ENCODE data around the gene DEFB129.

GRCh38 chr20:208942-209566 lies 18.0 kb upstream of the DEFB129 start:
- TF ChIP-seq POLR2A (IDR thresholded peaks at IDR 0.05): no peak
- TF ChIP-seq, protein P1, sequence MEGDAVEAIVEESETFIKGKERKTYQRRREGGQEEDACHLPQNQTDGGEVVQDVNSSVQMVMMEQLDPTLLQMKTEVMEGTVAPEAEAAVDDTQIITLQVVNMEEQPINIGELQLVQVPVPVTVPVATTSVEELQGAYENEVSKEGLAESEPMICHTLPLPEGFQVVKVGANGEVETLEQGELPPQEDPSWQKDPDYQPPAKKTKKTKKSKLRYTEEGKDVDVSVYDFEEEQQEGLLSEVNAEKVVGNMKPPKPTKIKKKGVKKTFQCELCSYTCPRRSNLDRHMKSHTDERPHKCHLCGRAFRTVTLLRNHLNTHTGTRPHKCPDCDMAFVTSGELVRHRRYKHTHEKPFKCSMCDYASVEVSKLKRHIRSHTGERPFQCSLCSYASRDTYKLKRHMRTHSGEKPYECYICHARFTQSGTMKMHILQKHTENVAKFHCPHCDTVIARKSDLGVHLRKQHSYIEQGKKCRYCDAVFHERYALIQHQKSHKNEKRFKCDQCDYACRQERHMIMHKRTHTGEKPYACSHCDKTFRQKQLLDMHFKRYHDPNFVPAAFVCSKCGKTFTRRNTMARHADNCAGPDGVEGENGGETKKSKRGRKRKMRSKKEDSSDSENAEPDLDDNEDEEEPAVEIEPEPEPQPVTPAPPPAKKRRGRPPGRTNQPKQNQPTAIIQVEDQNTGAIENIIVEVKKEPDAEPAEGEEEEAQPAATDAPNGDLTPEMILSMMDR (IDR thresholded peaks at IDR 0.05): peak in 1 of 2 donors; percentile 37

All from suprapubic skin (tissue), 3 donors.